PC-3 (cell line): ENCODE results near the gene H2AZ2. TPM values are rescaled to one million over a fixed set of nuclear protein-coding genes. Genes with fewer than 3 reads are reported as not detected.

Experiments used
- ATAC-seq: fragments of 200-7000 bp; cut with Tn5 transposase; 2 replicates; pipeline ENCODE4 v1.9.1; 2020; ENCODE audit warnings: mild to moderate bottlenecking, moderate library complexity
- BruUV-seq: library from RNA; stranded (reverse); fragments of 400-500 nt; replicated peaks from 2 replicates; lab custom pipeline; 2021; lab: Mats Ljungman, UMichigan
- CTCF ChIA-PET: fragments of 300-600 bp; sonication (Branson Sonifier 250); formaldehyde crosslinking; loops from one replicate; lab custom pipeline; 2022; ENCODE audit warnings: antibody characterized with exemption; lab: Charles Lee
- POLR2A ChIA-PET: fragments of 300-600 bp; sonication (Branson Sonifier 250); formaldehyde crosslinking; loops from one replicate; lab custom pipeline; 2022; ENCODE audit warnings: antibody characterized with exemption; ENCODE audit not compliant: unreplicated experiment; lab: Charles Lee
- DNase-seq: peaks from one replicate; pipeline ENCODE4 v3.0.0-alpha.2; 2015
- H2AFZ ChIP-seq: fragments of 300-600 bp; sonication (generic); 2 replicates; pipeline ENCODE4 v1.6.0; 2016; ENCODE audit warnings: antibody characterized with exemption, low read length
- H3F3A ChIP-seq: fragments of 300-600 bp; sonication (generic); one replicate; pipeline ENCODE4 v1.6.0; 2017; ENCODE audit warnings: antibody characterized with exemption, low read length, control low read depth, mild to moderate bottlenecking; ENCODE audit not compliant: unreplicated experiment
- H3K27ac ChIP-seq: fragments of 300-600 bp; sonication (generic); 2 replicates; pipeline ENCODE4 v1.5.1; 2016; ENCODE audit warnings: mild to moderate bottlenecking, low read length
- H3K27me3 ChIP-seq: fragments of 300-600 bp; sonication (generic); 2 replicates; pipeline ENCODE4 v1.6.1; 2016; ENCODE audit warnings: low read length, mixed read lengths
- H3K36me3 ChIP-seq: fragments of 300-600 bp; sonication (generic); 2 replicates; pipeline ENCODE4 v1.6.1; 2016; ENCODE audit warnings: low read depth, mixed run types, low read length, mixed read lengths
- H3K4me1 ChIP-seq: fragments of 300-600 bp; sonication (generic); 2 replicates; pipeline ENCODE4 v1.5.1; 2016; ENCODE audit warnings: low read length; ENCODE audit not compliant: insufficient read depth
- H3K4me2 ChIP-seq: fragments of 300-600 bp; sonication (generic); 2 replicates; pipeline ENCODE4 v1.6.0; 2016; ENCODE audit warnings: low read length
- H3K4me3 ChIP-seq: fragments of 300-600 bp; sonication (generic); 2 replicates; pipeline ENCODE4 v1.5.1; 2016; ENCODE audit warnings: mild to moderate bottlenecking, low read length, mixed read lengths
- H3K79me2 ChIP-seq: fragments of 300-600 bp; sonication (generic); 2 replicates; pipeline ENCODE4 v1.6.1; 2017; ENCODE audit warnings: low read length, mixed read lengths
- H3K9ac ChIP-seq: fragments of 300-600 bp; sonication (generic); 2 replicates; pipeline ENCODE4 v1.6.0; 2016; ENCODE audit warnings: mild to moderate bottlenecking, low read length
- H3K9me2 ChIP-seq: fragments of 300-600 bp; sonication (generic); replicated peaks from 2 replicates; pipeline ENCODE4 v1.6.1; 2016; ENCODE audit warnings: mixed run types, low read length, mixed read lengths
- H3K9me3 ChIP-seq: fragments of 300-600 bp; sonication (generic); 2 replicates; pipeline ENCODE4 v1.6.1; 2016; ENCODE audit warnings: low read length, mixed read lengths
- H4K20me1 ChIP-seq: fragments of 300-600 bp; sonication (generic); 2 replicates; pipeline ENCODE4 v1.6.1; 2016; ENCODE audit warnings: low read length, mixed read lengths
- EZH2 ChIP-seq: fragments of 300-600 bp; sonication (generic); IDR thresholded peaks from one replicate; pipeline ENCODE4 v1.6.1; 2017; ENCODE audit warnings: antibody characterized with exemption, mild to moderate bottlenecking, low read length; ENCODE audit not compliant: unreplicated experiment
- EZH2phosphoT487 ChIP-seq: fragments of 300-600 bp; sonication (generic); IDR thresholded peaks from 2 replicates; pipeline ENCODE4 v1.6.1; 2018; ENCODE audit warnings: mild to moderate bottlenecking, antibody characterized with exemption, low read length, borderline replicate concordance
- intact Hi-C: fragments of 100-400 bp; cut with micrococcal nuclease; formaldehyde crosslinking; loops from 2 replicates; pipeline ENCODE4 v1.9.0; 2023
- total RNA-seq: library from RNA; depleted of rRNA; stranded (reverse); fragments of >200 nt; gene quantifications from 2 replicates; pipeline ENCODE4 v1.2.3, GENCODE V29; 2014
- TF ChIP-seq, protein P1 (sequence below): fragments of 300-600 bp; sonication (generic); conservative IDR thresholded peaks from 2 replicates; pipeline ENCODE4 v1.5.1; 2017; ENCODE audit warnings: antibody characterized with exemption, low read depth, mild to moderate bottlenecking, low read length

H2AZ2 gene
- total RNA-seq, 1 experiment from 2014 or later: 376 TPM

- Histone ChIP-seq H3K79me2 (no peaks in the 10 kb centered on the region), H3K36me3 (no peaks in the 10 kb centered on the region), H3F3A (no peaks in the 10 kb centered on the region), H3K27ac (no peak overlapping the region), H2AFZ (no peak overlapping the region), H3K27me3 (no peaks in the 10 kb centered on the region), H3K4me2 (no peak overlapping the region), H3K9ac (no peak overlapping the region), H4K20me1 (no peaks in the 10 kb centered on the region), H3K9me2 (no peaks in the 10 kb centered on the region), H3K9me3 (no peaks in the 10 kb centered on the region), H3K4me1 (no peaks in the 10 kb centered on the region), H3K4me3 (no peak overlapping the region)
- ATAC-seq: no peak
- TF ChIP-seq EZH2phosphoT487: no peak
- TF ChIP-seq, protein P1, sequence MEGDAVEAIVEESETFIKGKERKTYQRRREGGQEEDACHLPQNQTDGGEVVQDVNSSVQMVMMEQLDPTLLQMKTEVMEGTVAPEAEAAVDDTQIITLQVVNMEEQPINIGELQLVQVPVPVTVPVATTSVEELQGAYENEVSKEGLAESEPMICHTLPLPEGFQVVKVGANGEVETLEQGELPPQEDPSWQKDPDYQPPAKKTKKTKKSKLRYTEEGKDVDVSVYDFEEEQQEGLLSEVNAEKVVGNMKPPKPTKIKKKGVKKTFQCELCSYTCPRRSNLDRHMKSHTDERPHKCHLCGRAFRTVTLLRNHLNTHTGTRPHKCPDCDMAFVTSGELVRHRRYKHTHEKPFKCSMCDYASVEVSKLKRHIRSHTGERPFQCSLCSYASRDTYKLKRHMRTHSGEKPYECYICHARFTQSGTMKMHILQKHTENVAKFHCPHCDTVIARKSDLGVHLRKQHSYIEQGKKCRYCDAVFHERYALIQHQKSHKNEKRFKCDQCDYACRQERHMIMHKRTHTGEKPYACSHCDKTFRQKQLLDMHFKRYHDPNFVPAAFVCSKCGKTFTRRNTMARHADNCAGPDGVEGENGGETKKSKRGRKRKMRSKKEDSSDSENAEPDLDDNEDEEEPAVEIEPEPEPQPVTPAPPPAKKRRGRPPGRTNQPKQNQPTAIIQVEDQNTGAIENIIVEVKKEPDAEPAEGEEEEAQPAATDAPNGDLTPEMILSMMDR: no peak
- TF ChIP-seq EZH2: no peak
- no TSS peak for BruUV-seq
- DNase-seq: no peak
- POLR2A ChIA-PET: no interaction called here
- intact Hi-C loops: no loop called here
- CTCF ChIA-PET: no interaction called here
Observed at GRCh38 chr7:44894888-44895580, 47.1 kb upstream of the H2AZ2 start.

DNA sequence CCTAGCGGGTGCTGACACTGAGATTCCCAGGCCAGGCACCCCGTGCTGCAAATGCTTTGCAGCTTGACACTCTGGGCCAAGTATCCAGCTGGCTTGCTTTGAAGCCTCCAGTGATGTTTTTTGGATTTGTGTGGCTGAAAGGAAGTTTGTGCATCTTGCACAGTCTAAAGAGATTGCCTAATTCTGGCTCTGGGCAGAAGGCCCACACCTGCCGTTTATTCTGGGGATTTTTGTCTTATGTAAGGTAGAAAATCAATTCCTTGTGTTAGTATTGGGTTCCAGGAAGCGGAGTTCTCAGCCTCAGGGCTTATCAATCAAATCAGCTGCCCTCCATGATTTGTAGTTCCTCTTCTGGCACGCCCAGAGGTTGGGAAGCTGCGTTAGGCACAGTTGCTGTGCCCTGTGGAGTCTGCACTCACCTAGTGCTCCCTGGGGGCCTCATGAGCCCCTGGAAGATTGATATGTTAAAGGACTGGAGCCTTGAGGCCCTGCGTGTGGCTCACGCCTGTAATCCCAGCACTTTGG is 45.9 kb upstream of the H2AZ2 start:
- no peaks in the 10 kb centered on the region for H3K9me3 ChIP-seq
- intact Hi-C loops: no loop called here
- no peaks in the 10 kb centered on the region for H3K4me1 ChIP-seq
- H3K27me3 ChIP-seq: no peaks in the 10 kb centered on the region
- CTCF ChIA-PET: no interaction called here
- H3K36me3 ChIP-seq: no peaks in the 10 kb centered on the region
- H3F3A ChIP-seq: no peaks in the 10 kb centered on the region
- TF ChIP-seq EZH2phosphoT487 (no peak), EZH2 (no peak)
- TF ChIP-seq, protein P1: no peak
- no peaks in the 10 kb centered on the region for H3K9me2 ChIP-seq
- no peaks in the 10 kb centered on the region for H3K79me2 ChIP-seq
- DNase-seq: no peak
- no peak overlapping the region for H2AFZ ChIP-seq
- H3K27ac ChIP-seq: no peak overlapping the region
- H3K4me2 ChIP-seq: no peak overlapping the region
- BruUV-seq: no TSS peak
- POLR2A ChIA-PET: no interaction called here
- no peak overlapping the region for H3K9ac ChIP-seq
- no peak overlapping the region for H3K4me3 ChIP-seq
- H4K20me1 ChIP-seq: no peaks in the 10 kb centered on the region
- no peak for ATAC-seq

DNA sequence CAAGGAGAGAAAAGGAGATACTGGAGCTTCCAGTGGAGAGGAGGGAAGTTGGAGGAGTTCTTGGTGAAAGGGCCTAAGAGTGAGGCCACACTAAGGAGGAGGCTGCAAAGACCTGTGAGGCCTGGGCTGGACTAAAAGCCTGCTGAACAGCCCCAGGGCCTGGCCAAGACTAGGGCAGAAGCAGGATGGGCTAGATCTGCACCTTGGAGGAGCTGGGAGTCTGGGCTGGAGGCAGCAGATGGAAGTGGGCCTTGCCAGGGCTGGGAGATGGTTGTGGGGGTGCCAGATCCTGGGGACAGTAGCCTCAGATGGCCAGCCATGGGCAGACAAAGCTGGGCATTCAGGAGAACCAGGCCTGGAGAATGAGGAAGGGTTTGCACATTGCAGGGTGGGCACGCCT is 43.9 kb upstream of the H2AZ2 start:
- Histone ChIP-seq H3K4me2 (no peak overlapping the region), H3F3A (no peaks in the 10 kb centered on the region), H3K4me1 (no peaks in the 10 kb centered on the region), H3K9me2 (no peaks in the 10 kb centered on the region), H2AFZ (no peak overlapping the region), H3K27ac (no peak overlapping the region), H4K20me1 (no peaks in the 10 kb centered on the region), H3K9ac (no peak overlapping the region), H3K9me3 (no peaks in the 10 kb centered on the region), H3K27me3 (no peaks in the 10 kb centered on the region), H3K36me3 (no peaks in the 10 kb centered on the region), H3K4me3 (no peak overlapping the region), H3K79me2 (0 out of 2 replicates have a peak, but pooled peaks cover under 1% of the 10 kb centered on the region)
- no peak for DNase-seq
- ChIA-PET CTCF (no interaction called here), POLR2A (no interaction called here)
- intact Hi-C loops: no loop called here
- TF ChIP-seq, protein P1: no peak
- TF ChIP-seq EZH2 (no peak), EZH2phosphoT487 (no peak)
- BruUV-seq: no TSS peak
- ATAC-seq: no peak
